ENCODE measurements around the gene MCM5. TPM values are rescaled to one million over a fixed set of nuclear protein-coding genes. Genes with fewer than 3 reads are reported as not detected.

The MCM5 gene
- total RNA-seq, 1 experiment from 2014 or later = 274 TPM

DNA sequence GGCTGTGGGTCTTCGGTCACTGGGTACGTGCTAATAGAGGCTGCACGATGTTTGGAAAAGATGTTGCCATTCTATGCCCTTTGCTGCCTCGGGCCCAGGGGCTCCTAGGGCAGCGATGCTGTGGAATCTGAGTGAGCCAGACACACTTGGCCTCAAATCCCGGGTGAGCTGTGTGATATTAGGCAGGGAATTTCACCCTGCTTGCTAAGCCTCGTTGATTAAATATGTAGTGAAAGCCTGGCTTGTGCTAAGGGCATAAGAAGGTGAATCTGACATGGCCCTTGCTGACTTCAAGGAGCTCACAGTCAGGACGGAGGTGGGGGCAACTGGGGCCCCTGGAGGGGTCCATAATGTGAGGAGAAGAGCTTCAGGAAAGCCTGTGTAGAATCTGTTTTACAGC is 24.4 kb upstream of the MCM5 start:
- Histone ChIP-seq H2AFZ (ENCODE audit: low read length) (no peak overlapping the region), H2AK5ac (ENCODE audit: insufficient read length, low read length) (no peak overlapping the region), H2BK15ac (ENCODE audit: low read depth, low read length) (no peak overlapping the region), H3K4me2 (ENCODE audit: insufficient read depth, insufficient read length, low read length) (no peak overlapping the region), H3K4ac (ENCODE audit: low read depth, low read length) (no peak overlapping the region), H3K27me3 (ENCODE audit: insufficient read depth, low read length) (no peaks in the 10 kb centered on the region), H3T11ph (ENCODE audit: low read length) (no peak overlapping the region), H2BK5ac (ENCODE audit: insufficient read length, low read length) (no peak overlapping the region), H2BK20ac (ENCODE audit: low read depth, low read length, poor library complexity, severe bottlenecking) (no peak overlapping the region), H2BK12ac (ENCODE audit: insufficient read length, low read depth, low read length) (no peak overlapping the region), H3K79me1 (ENCODE audit: insufficient read depth, low read depth, low read length, poor library complexity, severe bottlenecking) (no peaks in the 10 kb centered on the region), H4K5ac (ENCODE audit: insufficient read length, low read depth, low read length) (no peak overlapping the region), H3K4me1 (ENCODE audit: insufficient read depth, low read length) (peaks cover 9% of the 10 kb centered on the region; the same call in 1 of the 2 replicates), H3K23ac (ENCODE audit: insufficient read length, low read depth, low read length) (no peak overlapping the region), H3K23me2 (ENCODE audit: insufficient read length, low read depth, low read length, poor library complexity, severe bottlenecking) (no peaks in the 10 kb centered on the region), H2BK120ac (ENCODE audit: low read depth, low read length, poor library complexity, severe bottlenecking) (no peak overlapping the region), H3K79me2 (ENCODE audit: insufficient read depth, low read length) (no peaks in the 10 kb centered on the region), H3K14ac (ENCODE audit: insufficient read depth, low read length) (no peak overlapping the region), H3K56ac (ENCODE audit: insufficient read length, low read depth, low read length) (no peak overlapping the region), H3K27ac (ENCODE audit: insufficient read length, low read depth, low read length) (no peak overlapping the region), H4K8ac (replicated peaks; ENCODE audit: insufficient read length, low read depth, low read length) (no peak overlapping the region), H4K91ac (ENCODE audit: insufficient read length, low read depth, low read length) (no peak overlapping the region), H3K18ac (ENCODE audit: insufficient read length, low read depth, low read length) (peak overlapping the region; percentile 1), H4K20me1 (ENCODE audit: control insufficient read depth, insufficient read depth, insufficient read length) (no peaks in the 10 kb centered on the region), H3K9me3 (ENCODE audit: control insufficient read depth, low read depth, low read length) (no peaks in the 10 kb centered on the region), H3K9ac (ENCODE audit: extremely low read depth, insufficient read length, low read length) (no peak overlapping the region)
- no CpG with 5 or more reads among the region's 8 CpGs for WGBS (ENCODE audit: extremely low coverage, insufficient read length, low lambda C conversion rate)
- H3K4me3 Mint-ChIP-seq = no peak overlapping the region
- H3K4me1 Mint-ChIP-seq = peaks cover 51 to 59% of the 10 kb centered on the region in 2 experiments
- no peaks in the 10 kb centered on the region; a peak in 1 of 5 replicates for H3K9me3 Mint-ChIP-seq
- DNase-seq = no peak
- peak overlapping the region in 2 of 3 experiments; percentile 49 to 79; a peak in 2 of 7 replicates for H3K27ac Mint-ChIP-seq
- H3K27me3 Mint-ChIP-seq (ENCODE audit: low read depth) = peaks cover 3% of the 10 kb centered on the region
- TF ChIP-seq, protein P1, sequence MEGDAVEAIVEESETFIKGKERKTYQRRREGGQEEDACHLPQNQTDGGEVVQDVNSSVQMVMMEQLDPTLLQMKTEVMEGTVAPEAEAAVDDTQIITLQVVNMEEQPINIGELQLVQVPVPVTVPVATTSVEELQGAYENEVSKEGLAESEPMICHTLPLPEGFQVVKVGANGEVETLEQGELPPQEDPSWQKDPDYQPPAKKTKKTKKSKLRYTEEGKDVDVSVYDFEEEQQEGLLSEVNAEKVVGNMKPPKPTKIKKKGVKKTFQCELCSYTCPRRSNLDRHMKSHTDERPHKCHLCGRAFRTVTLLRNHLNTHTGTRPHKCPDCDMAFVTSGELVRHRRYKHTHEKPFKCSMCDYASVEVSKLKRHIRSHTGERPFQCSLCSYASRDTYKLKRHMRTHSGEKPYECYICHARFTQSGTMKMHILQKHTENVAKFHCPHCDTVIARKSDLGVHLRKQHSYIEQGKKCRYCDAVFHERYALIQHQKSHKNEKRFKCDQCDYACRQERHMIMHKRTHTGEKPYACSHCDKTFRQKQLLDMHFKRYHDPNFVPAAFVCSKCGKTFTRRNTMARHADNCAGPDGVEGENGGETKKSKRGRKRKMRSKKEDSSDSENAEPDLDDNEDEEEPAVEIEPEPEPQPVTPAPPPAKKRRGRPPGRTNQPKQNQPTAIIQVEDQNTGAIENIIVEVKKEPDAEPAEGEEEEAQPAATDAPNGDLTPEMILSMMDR (conservative IDR thresholded peaks at IDR 0.05) = no peak
- H3K36me3 Mint-ChIP-seq (ENCODE audit: insufficient read depth in 1 of 3, low read depth in 3 of 3) = no peaks in the 10 kb centered on the region
